OCI-LY7 (cell line): Measurements from ENCODE around the gene ADAMTS7. TPM values are rescaled to one million over a fixed set of nuclear protein-coding genes. Genes with fewer than 3 reads are reported as not detected.
"Not testable (repeated sequence)": the region's sequence is repeated elsewhere in the genome, so short reads cannot be mapped to it uniquely, and the experiment has no call there.

ENCODE experiments used
- BruUV-seq: library from RNA; stranded (reverse); fragments of 400-500 nt; replicated peaks from 2 replicates; lab custom pipeline; 2021; lab: Mats Ljungman, UMichigan
- CTCF ChIA-PET: fragments of 300-600 bp; sonication (Branson Sonifier 250); formaldehyde crosslinking; loops from one replicate; lab custom pipeline; 2022; ENCODE audit warnings: antibody characterized with exemption; ENCODE audit not compliant: unreplicated experiment; lab: Charles Lee
- POLR2A ChIA-PET: fragments of 300-600 bp; sonication (Branson Sonifier 250); formaldehyde crosslinking; loops from one replicate; lab custom pipeline; 2022; ENCODE audit warnings: antibody characterized with exemption; lab: Charles Lee
- DNase-seq: peaks from one replicate; pipeline ENCODE4 v3.0.0-alpha.2; 2015; ENCODE audit warnings: low spot score
- H2AFZ ChIP-seq: fragments of 200-600 bp; sonication (generic), shearing (Covaris generic); 2 replicates; pipeline ENCODE4 v1.6.1; 2014; ENCODE audit warnings: mild to moderate bottlenecking, antibody characterized with exemption, low read length, moderate library complexity
- H3K27ac ChIP-seq: fragments of 200-600 bp; sonication (generic); 2 replicates; pipeline ENCODE4 v1.5.1; 2014; ENCODE audit warnings: mixed run types, low read depth, mild to moderate bottlenecking, moderate library complexity, low read length, inconsistent platforms; ENCODE audit not compliant: poor library complexity, severe bottlenecking
- H3K36me3 ChIP-seq: fragments of 200-600 bp; sonication (generic); 2 replicates; pipeline ENCODE4 v1.6.1; 2014; ENCODE audit warnings: mild to moderate bottlenecking, antibody characterized with exemption, low read length, moderate library complexity, mixed read lengths; ENCODE audit not compliant: insufficient read depth
- H3K4me1 ChIP-seq: fragments of 200-600 bp; sonication (generic); 2 replicates; pipeline ENCODE4 v1.5.1; 2014; ENCODE audit warnings: mild to moderate bottlenecking, low read length; ENCODE audit not compliant: insufficient read depth, poor library complexity, severe bottlenecking
- H3K4me2 ChIP-seq: fragments of 200-600 bp; sonication (generic); 2 replicates; pipeline ENCODE4 v1.6.1; 2014; ENCODE audit warnings: mild to moderate bottlenecking, low read length
- H3K4me3 ChIP-seq: fragments of 200-600 bp; sonication (generic); 2 replicates; pipeline ENCODE4 v1.5.1; 2014; ENCODE audit warnings: mild to moderate bottlenecking, low read depth, low read length; ENCODE audit not compliant: poor library complexity, severe bottlenecking
- H3K79me2 ChIP-seq: fragments of 200-600 bp; sonication (generic); 2 replicates; pipeline ENCODE4 v1.6.1; 2016; ENCODE audit warnings: low read depth, mild to moderate bottlenecking, low read length, moderate library complexity, mixed read lengths; ENCODE audit not compliant: insufficient read depth
- H3K9me2 ChIP-seq: fragments of 200-600 bp; sonication (generic); 2 replicates; pipeline ENCODE4 v1.6.1; 2016; ENCODE audit warnings: mild to moderate bottlenecking, low read length, mixed read lengths; ENCODE audit not compliant: insufficient read depth
- H3K9me3 ChIP-seq: fragments of 200-600 bp; sonication (generic); 2 replicates; pipeline ENCODE4 v1.6.1; 2014; ENCODE audit warnings: mild to moderate bottlenecking, mixed run types, low read length, mixed read lengths
- H4K20me1 ChIP-seq: fragments of 200-600 bp; sonication (generic); 2 replicates; pipeline ENCODE4 v1.6.1; 2014; ENCODE audit warnings: mild to moderate bottlenecking, antibody characterized with exemption, low read length, moderate library complexity, mixed read lengths; ENCODE audit not compliant: insufficient read depth
- EZH2phosphoT487 ChIP-seq: fragments of 200-600 bp; sonication (generic); IDR thresholded peaks from 2 replicates; pipeline ENCODE4 v1.6.1; 2018; ENCODE audit warnings: low read depth, borderline replicate concordance, mild to moderate bottlenecking, mixed run types, antibody characterized with exemption, low read length, moderate library complexity, mixed read lengths
- intact Hi-C: fragments of 100-400 bp; cut with micrococcal nuclease; formaldehyde crosslinking; loops from one replicate; pipeline ENCODE4 v1.10.0; 2022; ENCODE audit not compliant: unreplicated experiment
- total RNA-seq, 2 experiments: library from RNA; depleted of rRNA in 1 of 2; stranded (reverse); fragments of >200 nt in 1 of 2; shearing (Covaris generic) in 1 of 2; gene quantifications; 2 replicates each; pipeline ENCODE4 v1.2.3, GENCODE V29; 2014 to 2022
- TF ChIP-seq, protein P1 (sequence below): fragments of 200-600 bp; sonication (generic); conservative IDR thresholded peaks from 2 replicates; pipeline ENCODE4 v1.5.1; 2014; ENCODE audit warnings: mild to moderate bottlenecking, antibody characterized with exemption, low read length, moderate library complexity, mixed read lengths

Gene ADAMTS7
- total RNA-seq, 2 experiments from 2014 or later = 0.08 to 0.19 TPM

DNA sequence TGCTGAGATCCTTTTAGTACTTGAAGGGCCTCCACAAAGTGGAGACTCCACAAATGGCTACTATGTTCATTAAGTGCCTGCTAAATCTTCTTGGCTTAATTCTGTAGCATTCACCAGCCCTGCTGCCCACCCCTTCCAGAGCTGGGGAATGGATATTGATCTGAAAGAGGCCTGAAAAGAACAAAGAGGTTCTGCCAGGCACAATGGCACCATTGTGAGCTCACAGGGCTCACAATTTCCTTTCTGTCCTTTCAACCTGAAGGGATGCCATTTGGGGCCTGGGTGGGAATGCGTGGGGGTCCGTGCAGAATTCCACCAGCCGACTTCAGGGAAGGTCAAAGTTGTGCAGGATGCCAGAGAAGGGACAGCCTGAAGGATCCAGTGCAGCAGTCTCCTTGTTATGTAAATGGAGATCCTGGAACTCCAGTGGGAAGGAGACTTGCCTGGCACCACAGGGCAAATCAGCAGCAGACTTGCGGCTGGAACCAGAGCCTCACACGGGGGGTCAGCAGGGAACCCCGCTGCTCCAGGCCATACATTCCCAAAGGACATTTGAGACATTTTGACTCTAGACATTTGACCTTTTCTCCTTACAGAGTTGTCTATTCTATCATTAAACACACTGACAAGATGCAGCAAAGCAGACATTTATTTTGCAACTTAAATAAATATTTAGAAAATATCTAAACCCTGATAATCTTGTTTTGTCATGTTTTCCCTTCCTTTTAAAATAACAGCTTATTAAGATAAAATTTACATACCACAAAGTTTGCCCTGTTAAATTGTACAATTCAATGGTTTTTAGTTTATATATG is 39.9 kb upstream of the ADAMTS7 start:
- POLR2A ChIA-PET = no interaction called here
- Histone ChIP-seq H3K9me2 (no peaks in the 10 kb centered on the region), H3K27ac (no peak overlapping the region), H3K36me3 (no peaks in the 10 kb centered on the region), H4K20me1 (no peaks in the 10 kb centered on the region), H3K9me3 (no peaks in the 10 kb centered on the region), H3K79me2 (no peaks in the 10 kb centered on the region), H3K4me1 (peaks cover 16% of the 10 kb centered on the region), H3K4me2 (no peak overlapping the region), H3K4me3 (no peak overlapping the region), H2AFZ (no peak overlapping the region)
- intact Hi-C loops = no loop called here
- no peak for DNase-seq
- TF ChIP-seq EZH2phosphoT487 = no peak
- CTCF ChIA-PET = no interaction called here
- BruUV-seq = no TSS peak

DNA sequence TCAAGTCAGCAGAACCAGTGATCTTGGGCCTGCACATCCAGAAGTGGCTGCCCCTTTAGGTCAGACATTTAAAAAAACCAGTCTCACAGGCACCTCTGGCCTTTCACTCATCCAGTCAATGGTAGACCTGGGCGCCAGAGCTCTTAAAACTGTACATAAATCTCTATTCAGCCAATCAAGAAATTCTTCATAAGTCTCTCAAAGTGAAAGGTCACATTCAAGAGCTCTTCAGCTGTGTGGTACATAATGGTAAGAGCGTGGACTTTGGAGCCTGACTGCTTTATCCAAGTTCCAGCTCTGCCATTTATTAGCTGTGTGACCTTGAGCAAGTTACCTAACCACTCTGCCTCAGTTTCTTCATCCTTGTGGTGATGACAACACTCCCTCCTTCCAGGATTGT is 39.1 kb upstream of the ADAMTS7 start:
- Histone ChIP-seq H3K9me2 (no peaks in the 10 kb centered on the region), H4K20me1 (no peaks in the 10 kb centered on the region), H3K36me3 (no peaks in the 10 kb centered on the region), H3K4me3 (no peak overlapping the region), H3K27ac (no peak overlapping the region), H3K4me1 (peaks cover 16% of the 10 kb centered on the region), H3K4me2 (no peak overlapping the region), H2AFZ (no peak overlapping the region), H3K9me3 (no peaks in the 10 kb centered on the region), H3K79me2 (no peaks in the 10 kb centered on the region)
- POLR2A ChIA-PET = no interaction called here
- TF ChIP-seq, protein P1, sequence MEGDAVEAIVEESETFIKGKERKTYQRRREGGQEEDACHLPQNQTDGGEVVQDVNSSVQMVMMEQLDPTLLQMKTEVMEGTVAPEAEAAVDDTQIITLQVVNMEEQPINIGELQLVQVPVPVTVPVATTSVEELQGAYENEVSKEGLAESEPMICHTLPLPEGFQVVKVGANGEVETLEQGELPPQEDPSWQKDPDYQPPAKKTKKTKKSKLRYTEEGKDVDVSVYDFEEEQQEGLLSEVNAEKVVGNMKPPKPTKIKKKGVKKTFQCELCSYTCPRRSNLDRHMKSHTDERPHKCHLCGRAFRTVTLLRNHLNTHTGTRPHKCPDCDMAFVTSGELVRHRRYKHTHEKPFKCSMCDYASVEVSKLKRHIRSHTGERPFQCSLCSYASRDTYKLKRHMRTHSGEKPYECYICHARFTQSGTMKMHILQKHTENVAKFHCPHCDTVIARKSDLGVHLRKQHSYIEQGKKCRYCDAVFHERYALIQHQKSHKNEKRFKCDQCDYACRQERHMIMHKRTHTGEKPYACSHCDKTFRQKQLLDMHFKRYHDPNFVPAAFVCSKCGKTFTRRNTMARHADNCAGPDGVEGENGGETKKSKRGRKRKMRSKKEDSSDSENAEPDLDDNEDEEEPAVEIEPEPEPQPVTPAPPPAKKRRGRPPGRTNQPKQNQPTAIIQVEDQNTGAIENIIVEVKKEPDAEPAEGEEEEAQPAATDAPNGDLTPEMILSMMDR = no peak
- no peak for TF ChIP-seq EZH2phosphoT487
- intact Hi-C loops = no loop called here
- CTCF ChIA-PET = no interaction called here
- BruUV-seq = no TSS peak
- no peak for DNase-seq

DNA sequence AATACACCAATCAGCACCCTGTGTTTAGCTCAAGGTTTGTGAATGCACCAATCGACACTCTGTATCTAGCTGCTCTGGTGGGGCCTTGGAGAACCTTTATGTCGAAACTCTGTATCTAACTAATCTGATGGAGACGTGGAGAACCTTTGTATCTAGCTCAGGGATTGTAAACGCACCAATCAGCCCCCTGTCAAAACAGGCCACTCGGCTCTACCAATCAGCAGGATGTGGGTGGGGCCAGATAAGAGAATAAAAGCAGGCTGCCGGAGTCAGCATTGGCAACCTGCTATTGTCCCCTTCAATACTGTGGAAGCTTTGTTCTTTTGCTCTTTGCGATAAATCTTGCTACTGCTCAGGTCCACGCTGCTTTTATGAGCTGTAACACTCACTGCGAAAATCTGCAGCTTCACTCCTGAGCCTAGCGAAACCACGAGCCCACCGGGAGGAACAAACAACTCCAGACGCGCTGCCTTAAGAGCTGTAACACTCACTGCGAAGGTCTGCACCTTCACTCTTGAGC is 36.2 kb upstream of the ADAMTS7 start:
- H3K36me3 ChIP-seq, H4K20me1 ChIP-seq, H3K79me2 ChIP-seq, DNase-seq, H3K9me3 ChIP-seq, H3K9me2 ChIP-seq, H3K27ac ChIP-seq, BruUV-seq, intact Hi-C loops: not testable (repeated sequence)
- Histone ChIP-seq H3K4me2 (peak overlapping the region; percentile 31; the same call in 1 of the 2 replicates), H2AFZ (peak overlapping the region; percentile 94; the same call in 1 of the 2 replicates), H3K4me1 (peaks cover 24% of the 10 kb centered on the region), H3K4me3 (peak overlapping the region; percentile 16)
- ChIA-PET POLR2A (interaction anchor here (1.7 kb wide), 1 partner anchor 15 kb away, joined by 5 read pairs; no protein-coding TSS in a partner anchor), CTCF (interaction anchor here (1.1 kb wide), 1 partner anchor 17 kb away, joined by 3 read pairs; no protein-coding TSS in a partner anchor)

DNA sequence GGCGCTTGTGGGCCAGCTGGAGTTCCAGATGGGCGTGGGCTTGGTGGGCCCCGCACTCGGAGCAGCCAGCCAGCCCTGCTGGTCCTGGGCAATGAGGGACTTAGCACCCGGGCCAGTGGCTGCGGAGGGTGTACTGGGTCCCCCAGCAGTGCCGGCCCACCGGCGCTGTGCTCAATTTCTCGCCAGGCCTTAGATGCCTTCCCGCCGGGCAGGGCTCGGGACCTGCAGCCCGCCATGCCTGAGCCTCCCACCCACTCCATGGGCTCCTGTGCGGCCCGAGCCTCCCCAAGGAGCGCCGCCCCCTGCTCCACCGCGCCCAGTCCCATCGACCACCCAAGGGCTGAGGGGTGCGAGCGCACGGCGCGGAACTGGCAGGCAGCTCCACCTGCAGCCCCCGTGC is 35.6 kb upstream of the ADAMTS7 start:
- H3K4me3 ChIP-seq, BruUV-seq, H3K79me2 ChIP-seq, H3K9me3 ChIP-seq, H3K9me2 ChIP-seq, intact Hi-C loops, H4K20me1 ChIP-seq, H2AFZ ChIP-seq, DNase-seq, CTCF ChIA-PET, H3K27ac ChIP-seq, H3K4me2 ChIP-seq, H3K36me3 ChIP-seq: not testable (repeated sequence)
- H3K4me1 ChIP-seq = peaks cover 29% of the 10 kb centered on the region
- POLR2A ChIA-PET = interaction anchor here (1.7 kb wide), 1 partner anchor 15 kb away, joined by 5 read pairs; no protein-coding TSS in a partner anchor
